ENCODE results near the gene GPR75.

Gene GPR75

DNA sequence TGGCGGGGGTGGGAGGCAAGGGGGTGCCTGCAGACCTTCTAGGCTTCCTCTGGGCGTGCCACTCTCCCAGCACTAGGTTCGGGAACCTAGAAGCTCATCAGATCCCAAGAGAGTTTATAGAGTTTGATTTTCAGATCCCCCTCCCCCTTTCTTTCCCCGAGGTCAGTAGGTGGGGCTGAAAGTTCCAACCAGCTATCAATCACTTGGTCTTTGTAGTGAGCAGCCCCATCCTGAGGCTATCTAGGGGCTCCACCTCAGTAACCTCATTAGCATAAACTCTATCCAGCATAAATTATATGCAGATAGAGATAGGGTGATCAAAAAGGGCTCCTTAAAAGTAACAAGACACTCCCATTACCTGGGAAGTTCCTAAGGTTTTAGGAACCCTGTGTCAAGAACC is 40.1 kb downstream of the GPR75 start (continued):
- TF ChIP-seq, protein P1, sequence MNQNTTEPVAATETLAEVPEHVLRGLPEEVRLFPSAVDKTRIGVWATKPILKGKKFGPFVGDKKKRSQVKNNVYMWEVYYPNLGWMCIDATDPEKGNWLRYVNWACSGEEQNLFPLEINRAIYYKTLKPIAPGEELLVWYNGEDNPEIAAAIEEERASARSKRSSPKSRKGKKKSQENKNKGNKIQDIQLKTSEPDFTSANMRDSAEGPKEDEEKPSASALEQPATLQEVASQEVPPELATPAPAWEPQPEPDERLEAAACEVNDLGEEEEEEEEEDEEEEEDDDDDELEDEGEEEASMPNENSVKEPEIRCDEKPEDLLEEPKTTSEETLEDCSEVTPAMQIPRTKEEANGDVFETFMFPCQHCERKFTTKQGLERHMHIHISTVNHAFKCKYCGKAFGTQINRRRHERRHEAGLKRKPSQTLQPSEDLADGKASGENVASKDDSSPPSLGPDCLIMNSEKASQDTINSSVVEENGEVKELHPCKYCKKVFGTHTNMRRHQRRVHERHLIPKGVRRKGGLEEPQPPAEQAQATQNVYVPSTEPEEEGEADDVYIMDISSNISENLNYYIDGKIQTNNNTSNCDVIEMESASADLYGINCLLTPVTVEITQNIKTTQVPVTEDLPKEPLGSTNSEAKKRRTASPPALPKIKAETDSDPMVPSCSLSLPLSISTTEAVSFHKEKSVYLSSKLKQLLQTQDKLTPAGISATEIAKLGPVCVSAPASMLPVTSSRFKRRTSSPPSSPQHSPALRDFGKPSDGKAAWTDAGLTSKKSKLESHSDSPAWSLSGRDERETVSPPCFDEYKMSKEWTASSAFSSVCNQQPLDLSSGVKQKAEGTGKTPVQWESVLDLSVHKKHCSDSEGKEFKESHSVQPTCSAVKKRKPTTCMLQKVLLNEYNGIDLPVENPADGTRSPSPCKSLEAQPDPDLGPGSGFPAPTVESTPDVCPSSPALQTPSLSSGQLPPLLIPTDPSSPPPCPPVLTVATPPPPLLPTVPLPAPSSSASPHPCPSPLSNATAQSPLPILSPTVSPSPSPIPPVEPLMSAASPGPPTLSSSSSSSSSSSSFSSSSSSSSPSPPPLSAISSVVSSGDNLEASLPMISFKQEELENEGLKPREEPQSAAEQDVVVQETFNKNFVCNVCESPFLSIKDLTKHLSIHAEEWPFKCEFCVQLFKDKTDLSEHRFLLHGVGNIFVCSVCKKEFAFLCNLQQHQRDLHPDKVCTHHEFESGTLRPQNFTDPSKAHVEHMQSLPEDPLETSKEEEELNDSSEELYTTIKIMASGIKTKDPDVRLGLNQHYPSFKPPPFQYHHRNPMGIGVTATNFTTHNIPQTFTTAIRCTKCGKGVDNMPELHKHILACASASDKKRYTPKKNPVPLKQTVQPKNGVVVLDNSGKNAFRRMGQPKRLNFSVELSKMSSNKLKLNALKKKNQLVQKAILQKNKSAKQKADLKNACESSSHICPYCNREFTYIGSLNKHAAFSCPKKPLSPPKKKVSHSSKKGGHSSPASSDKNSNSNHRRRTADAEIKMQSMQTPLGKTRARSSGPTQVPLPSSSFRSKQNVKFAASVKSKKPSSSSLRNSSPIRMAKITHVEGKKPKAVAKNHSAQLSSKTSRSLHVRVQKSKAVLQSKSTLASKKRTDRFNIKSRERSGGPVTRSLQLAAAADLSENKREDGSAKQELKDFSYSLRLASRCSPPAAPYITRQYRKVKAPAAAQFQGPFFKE (tag by site-specific recombination; IDR thresholded peaks at IDR 0.05; ENCODE audit: borderline replicate concordance) = no peak

- Histone ChIP-seq H3K4me3 (ENCODE audit: low read depth, low read length) (no peak overlapping the region), H3K27ac (ENCODE audit: extremely low read depth, low read depth, low read length) (no peak overlapping the region), H3K36me3 (ENCODE audit: control insufficient read depth in 2 of 2, insufficient read depth in 1 of 2, low read length in 2 of 2) (peaks cover 32 to 50% of the 10 kb centered on the region in 2 experiments), H3K9me3 (ENCODE audit: control insufficient read depth, insufficient read depth, low read depth, low read length) (no peaks in the 10 kb centered on the region), H3K4me1 (ENCODE audit: control insufficient read depth, insufficient read depth, low read length) (no peaks in the 10 kb centered on the region)
- TF ChIP-seq FEZF1 (tag by site-specific recombination; IDR thresholded peaks at IDR 0.05) (no peak), KLF16 (tag by site-specific recombination; IDR thresholded peaks at IDR 0.05) (no peak)
- POLR2A ChIA-PET = no interaction called here
- CTCF ChIA-PET = interaction anchor here (0.5 to 1.0 kb wide), 2 partner anchors 49 to 52 kb away, joined by 3 read pairs; partner anchors contain the start of gene CHAC2
Observed at GRCh38 chr2:53818854-53819435, 40.8 kb downstream of the GPR75 start.

- POLR2A ChIA-PET = no interaction called here
Observed at GRCh38 chr2:53813151-53813550, 46.6 kb downstream of the GPR75 start.

DNA sequence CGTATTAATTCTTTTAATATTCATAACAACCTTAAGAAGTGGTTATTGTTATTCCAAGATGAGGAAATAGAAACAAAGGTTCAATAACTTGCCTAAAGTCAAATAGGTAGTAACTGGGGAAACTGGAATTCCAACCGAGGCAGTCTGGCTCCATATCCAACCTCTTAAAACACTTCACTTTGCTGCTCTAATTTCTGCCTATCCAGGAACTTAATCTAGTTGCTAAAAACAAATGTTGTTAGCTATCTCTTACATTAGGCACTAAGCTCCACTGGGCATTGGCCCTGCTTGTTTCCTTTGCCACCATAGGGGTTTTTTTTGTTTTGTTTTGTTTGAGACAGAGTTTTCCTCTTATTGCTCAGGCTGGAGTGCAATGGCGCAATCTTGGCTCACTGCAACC is 48.2 kb downstream of the GPR75 start:
- TF ChIP-seq ZNF37A (tag by site-specific recombination; IDR thresholded peaks at IDR 0.05) = no peak
- no peak for TF ChIP-seq MYNN (tag by site-specific recombination; IDR thresholded peaks at IDR 0.05; ENCODE audit: borderline replicate concordance)
- no peak for TF ChIP-seq YY2 (tag by site-specific recombination; IDR thresholded peaks at IDR 0.05)
- TF ChIP-seq, protein P2, sequence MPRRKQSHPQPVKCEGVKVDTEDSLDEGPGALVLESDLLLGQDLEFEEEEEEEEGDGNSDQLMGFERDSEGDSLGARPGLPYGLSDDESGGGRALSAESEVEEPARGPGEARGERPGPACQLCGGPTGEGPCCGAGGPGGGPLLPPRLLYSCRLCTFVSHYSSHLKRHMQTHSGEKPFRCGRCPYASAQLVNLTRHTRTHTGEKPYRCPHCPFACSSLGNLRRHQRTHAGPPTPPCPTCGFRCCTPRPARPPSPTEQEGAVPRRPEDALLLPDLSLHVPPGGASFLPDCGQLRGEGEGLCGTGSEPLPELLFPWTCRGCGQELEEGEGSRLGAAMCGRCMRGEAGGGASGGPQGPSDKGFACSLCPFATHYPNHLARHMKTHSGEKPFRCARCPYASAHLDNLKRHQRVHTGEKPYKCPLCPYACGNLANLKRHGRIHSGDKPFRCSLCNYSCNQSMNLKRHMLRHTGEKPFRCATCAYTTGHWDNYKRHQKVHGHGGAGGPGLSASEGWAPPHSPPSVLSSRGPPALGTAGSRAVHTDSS (tag by site-specific recombination; IDR thresholded peaks at IDR 0.05) = no peak
- TF ChIP-seq, protein P3, sequence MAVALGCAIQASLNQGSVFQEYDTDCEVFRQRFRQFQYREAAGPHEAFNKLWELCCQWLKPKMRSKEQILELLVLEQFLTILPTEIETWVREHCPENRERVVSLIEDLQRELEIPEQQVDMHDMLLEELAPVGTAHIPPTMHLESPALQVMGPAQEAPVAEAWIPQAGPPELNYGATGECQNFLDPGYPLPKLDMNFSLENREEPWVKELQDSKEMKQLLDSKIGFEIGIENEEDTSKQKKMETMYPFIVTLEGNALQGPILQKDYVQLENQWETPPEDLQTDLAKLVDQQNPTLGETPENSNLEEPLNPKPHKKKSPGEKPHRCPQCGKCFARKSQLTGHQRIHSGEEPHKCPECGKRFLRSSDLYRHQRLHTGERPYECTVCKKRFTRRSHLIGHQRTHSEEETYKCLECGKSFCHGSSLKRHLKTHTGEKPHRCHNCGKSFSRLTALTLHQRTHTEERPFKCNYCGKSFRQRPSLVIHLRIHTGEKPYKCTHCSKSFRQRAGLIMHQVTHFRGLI (tag by site-specific recombination; IDR thresholded peaks at IDR 0.05) = no peak
- no peak for TF ChIP-seq ZNF221 (tag by site-specific recombination; IDR thresholded peaks at IDR 0.05; ENCODE audit: borderline replicate concordance)
- no peak for TF ChIP-seq SCRT2 (tag by site-specific recombination; IDR thresholded peaks at IDR 0.05)
- no peak for TF ChIP-seq ZNF544 (tag by site-specific recombination; IDR thresholded peaks at IDR 0.05)
- TF ChIP-seq ZSCAN5A (tag by site-specific recombination; IDR thresholded peaks at IDR 0.05) = no peak
- TF ChIP-seq ZNF248 (tag by site-specific recombination; IDR thresholded peaks at IDR 0.05) = no peak
- TF ChIP-seq, protein P4, sequence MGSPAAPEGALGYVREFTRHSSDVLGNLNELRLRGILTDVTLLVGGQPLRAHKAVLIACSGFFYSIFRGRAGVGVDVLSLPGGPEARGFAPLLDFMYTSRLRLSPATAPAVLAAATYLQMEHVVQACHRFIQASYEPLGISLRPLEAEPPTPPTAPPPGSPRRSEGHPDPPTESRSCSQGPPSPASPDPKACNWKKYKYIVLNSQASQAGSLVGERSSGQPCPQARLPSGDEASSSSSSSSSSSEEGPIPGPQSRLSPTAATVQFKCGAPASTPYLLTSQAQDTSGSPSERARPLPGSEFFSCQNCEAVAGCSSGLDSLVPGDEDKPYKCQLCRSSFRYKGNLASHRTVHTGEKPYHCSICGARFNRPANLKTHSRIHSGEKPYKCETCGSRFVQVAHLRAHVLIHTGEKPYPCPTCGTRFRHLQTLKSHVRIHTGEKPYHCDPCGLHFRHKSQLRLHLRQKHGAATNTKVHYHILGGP (tag by site-specific recombination; IDR thresholded peaks at IDR 0.05) = no peak
- TF ChIP-seq ZNF521 (tag by site-specific recombination; IDR thresholded peaks at IDR 0.05) = no peak
- ChIA-PET CTCF (interaction anchor here (0.6 kb wide), 1 partner anchor 494 kb away, joined by 3 read pairs; no protein-coding TSS in a partner anchor), POLR2A (no interaction called here)
- Histone ChIP-seq H3K36me3 (ENCODE audit: control insufficient read depth in 2 of 2, insufficient read depth in 1 of 2, low read length in 2 of 2) (peaks cover 54 to 91% of the 10 kb centered on the region in 2 experiments), H3K4me3 (ENCODE audit: low read depth, low read length) (no peak overlapping the region), H3K9me3 (ENCODE audit: control insufficient read depth, insufficient read depth, low read depth, low read length) (no peaks in the 10 kb centered on the region), H3K4me1 (ENCODE audit: control insufficient read depth, insufficient read depth, low read length) (no peaks in the 10 kb centered on the region), H3K27ac (ENCODE audit: extremely low read depth, low read depth, low read length) (no peak overlapping the region)

More at GRCh38 chr2:53813151-53813550, 46.6 kb downstream of the GPR75 start:
- no peak overlapping the region for H3K27ac ChIP-seq (ENCODE audit: extremely low read depth, low read depth, low read length)
- H3K4me1 ChIP-seq (ENCODE audit: control insufficient read depth, insufficient read depth, low read length) = no peaks in the 10 kb centered on the region
- CTCF ChIA-PET = interaction anchor here (0.5 to 1.0 kb wide), 5 partner anchors 9 to 640 kb away, joined by 4 to 5 read pairs (median 4); no protein-coding TSS in a partner anchor
- H3K4me3 ChIP-seq (ENCODE audit: low read depth, low read length) = no peak overlapping the region
- H3K36me3 ChIP-seq (ENCODE audit: control insufficient read depth in 2 of 2, insufficient read depth in 1 of 2, low read length in 2 of 2) = peaks cover 55 to 88% of the 10 kb centered on the region in 2 experiments
- no peaks in the 10 kb centered on the region for H3K9me3 ChIP-seq (ENCODE audit: control insufficient read depth, insufficient read depth, low read depth, low read length)
- peak; percentile 63 for TF ChIP-seq SP7 (tag by site-specific recombination; IDR thresholded peaks at IDR 0.05)
- TF ChIP-seq ZNF121 (tag by site-specific recombination; IDR thresholded peaks at IDR 0.05) = no peak
- no peak for TF ChIP-seq ZNF202 (tag by site-specific recombination; IDR thresholded peaks at IDR 0.05; ENCODE audit: borderline replicate concordance)
- TF ChIP-seq FEZF1 (tag by site-specific recombination; IDR thresholded peaks at IDR 0.05) = no peak
- TF ChIP-seq ZBTB20 (tag by site-specific recombination; IDR thresholded peaks at IDR 0.05) = no peak
- no peak for TF ChIP-seq ZNF701 (tag by site-specific recombination; IDR thresholded peaks at IDR 0.05)
- TF ChIP-seq ZFP41 (tag by site-specific recombination; IDR thresholded peaks at IDR 0.05; ENCODE audit: borderline replicate concordance) = no peak
